HUDEP-2 (cell line): Measurements from ENCODE around the gene MTRF1L.
"Not testable (repeated sequence)": the region's sequence is repeated elsewhere in the genome, so short reads cannot be mapped to it uniquely, and the experiment has no call there.

ENCODE experiments used
- DNase-seq, 76 experiments: peaks; one replicate each; lab custom pipeline; 2025; ENCODE audit not compliant: unreplicated experiment in 76 of 76; lab: John Stamatoyannopoulos, UW

MTRF1L gene

DNA sequence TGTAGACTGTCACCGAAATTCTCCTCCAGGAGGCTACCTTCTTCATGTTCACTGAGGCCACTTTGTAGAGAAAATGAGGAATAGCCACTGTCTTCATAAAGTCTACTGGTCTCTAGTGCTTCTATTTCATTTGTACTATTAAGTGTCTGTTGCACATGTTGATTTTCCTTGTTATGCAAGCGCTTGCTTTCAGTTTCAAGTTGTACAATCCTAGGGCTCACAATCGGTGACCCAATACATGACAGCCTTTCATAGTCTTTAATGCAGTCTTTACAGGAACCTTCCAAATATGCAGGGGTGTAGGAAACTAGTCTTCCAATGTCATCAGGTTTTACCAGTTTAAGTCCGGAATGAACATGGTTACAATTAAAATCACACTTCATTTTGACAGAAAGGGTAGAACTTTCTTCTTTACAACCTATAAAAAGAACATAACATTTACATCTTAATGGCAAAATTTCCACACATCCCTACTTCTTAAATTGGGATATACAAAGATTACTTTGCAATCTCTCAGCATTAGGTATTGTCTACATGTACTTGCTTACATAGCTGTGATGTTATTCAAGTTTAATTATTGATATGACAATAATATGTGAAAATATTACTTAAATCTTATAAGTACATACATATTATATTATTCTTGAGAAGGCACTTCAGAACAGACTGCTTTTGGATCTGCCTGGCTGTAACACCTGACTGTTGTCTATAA lies 27.1 kb downstream of the MTRF1L start:
- no peak for DNase-seq

DNA sequence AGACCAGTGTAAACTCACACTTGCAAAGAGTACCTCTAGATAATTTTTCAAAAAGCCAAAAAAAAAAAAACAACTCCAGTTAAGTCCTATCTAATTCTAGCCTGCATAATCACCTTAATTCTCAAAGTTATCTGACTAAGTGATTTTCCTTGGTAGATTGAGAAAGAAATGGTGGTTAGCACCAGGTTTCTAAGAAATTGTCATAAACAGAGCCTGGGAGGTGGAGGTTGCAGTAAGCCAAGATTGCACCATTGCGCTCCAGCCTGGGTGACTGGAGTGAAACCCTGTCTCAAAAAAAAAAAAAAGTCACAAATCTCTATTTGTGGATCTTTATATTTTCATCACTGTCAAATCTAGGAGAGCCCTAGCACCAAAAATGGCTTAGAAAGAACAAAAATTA lies 28.6 kb downstream of the MTRF1L start:
- DNase-seq: no peak

DNA sequence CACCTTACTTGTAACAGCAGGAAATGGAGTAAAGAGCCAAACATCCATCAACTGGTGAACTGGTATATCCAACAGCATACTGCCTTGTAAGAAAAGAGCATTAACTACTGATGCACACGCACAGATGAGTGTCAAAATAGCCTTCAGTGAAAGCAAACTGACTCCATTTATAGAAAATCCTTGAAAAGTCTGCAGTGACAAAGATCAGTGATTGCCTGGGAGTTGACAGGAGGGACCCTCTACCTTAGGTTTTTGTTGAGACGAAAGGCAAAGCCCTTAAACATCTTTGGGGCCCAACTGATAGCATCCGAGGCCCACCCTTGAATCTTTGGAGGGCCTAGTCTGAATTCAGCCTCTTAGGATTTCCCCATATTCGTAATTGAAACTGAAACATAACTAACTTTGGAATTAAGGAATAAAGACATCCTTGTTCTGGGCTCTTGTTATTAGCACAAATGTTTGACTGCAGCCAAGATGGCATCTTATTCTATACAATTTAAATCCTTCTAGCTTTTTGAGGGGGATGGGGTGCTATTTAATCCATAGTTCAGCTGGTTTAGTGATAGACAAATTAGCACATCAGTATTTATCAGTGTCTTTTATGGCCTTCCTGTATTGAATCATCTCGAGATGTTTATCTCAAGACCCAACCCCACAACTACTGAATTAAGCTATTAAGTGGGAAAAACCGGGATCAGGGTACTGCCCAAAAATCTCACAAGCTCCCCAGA lies 32.7 kb downstream of the MTRF1L start:
- no peak for DNase-seq

DNA sequence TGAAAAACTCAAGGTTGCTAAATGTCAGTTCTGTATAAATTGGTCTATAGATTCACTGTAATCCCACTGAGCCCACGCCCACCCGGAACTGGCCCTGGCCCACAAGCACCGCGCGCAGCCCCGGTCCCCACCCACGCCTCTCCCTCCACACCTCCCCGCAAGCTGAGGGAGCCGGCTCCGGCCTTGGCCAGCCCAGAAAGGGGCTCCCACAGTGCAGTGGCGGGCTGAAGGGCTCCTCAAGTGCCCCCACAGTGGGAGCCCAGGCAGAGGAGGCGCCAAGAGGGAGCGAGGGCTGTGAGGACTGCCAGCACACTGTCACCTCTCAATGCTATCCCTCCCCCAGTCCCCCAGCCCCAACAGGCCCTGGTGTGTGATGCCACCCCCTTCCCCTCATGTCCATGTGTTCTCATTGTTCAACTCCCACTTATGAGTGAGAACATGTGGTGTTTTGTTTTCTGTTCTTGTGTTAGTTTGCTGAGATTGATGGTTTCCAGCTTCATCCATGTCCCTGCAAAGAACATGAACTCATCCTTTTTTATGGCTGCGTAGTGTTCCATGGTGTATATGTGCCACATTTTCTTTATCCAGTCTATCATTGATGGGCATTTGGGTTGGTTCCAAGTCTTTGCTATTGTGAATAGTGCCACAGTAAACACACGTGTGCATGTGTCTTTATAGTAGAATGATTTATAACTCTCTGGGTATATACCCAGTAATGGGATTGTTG lies 36.2 kb downstream of the MTRF1L start:
- DNase-seq: not testable (repeated sequence)

DNA sequence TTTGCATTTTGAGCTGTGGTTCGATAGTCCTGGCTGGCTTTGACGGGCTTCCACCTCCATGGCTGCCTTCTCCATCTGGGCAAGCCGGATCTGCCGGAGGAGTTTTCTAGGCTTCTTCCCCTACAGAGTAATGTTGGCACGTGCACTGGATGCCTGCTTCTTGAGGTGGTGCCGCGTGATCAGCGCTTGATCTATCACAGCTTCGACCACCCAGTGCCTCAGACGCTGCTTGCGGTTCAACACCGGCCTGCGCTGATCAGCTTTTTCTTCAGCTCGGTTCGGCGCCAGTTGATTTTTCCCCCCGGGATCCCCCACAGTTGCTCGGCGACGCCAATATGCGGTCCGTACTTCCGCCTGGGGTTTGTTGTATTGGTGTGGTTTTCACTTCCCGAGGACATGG lies 43.2 kb downstream of the MTRF1L start:
- DNase-seq: no peak

- no peak for DNase-seq
These were observed 44.7 kb downstream of the MTRF1L start for GRCh38 chr6:152957796-152958195.

- peak in 2 of 76 experiments; percentile 10 to 32 for DNase-seq
These were observed 48.1 kb downstream of the MTRF1L start for GRCh38 chr6:152954443-152954842.

GRCh38 chr6:152952866-152953509 lies 49.5 kb downstream of the MTRF1L start:
- DNase-seq: peak in 7 of 76 experiments; percentile 7 to 33 (median 19)

DNA sequence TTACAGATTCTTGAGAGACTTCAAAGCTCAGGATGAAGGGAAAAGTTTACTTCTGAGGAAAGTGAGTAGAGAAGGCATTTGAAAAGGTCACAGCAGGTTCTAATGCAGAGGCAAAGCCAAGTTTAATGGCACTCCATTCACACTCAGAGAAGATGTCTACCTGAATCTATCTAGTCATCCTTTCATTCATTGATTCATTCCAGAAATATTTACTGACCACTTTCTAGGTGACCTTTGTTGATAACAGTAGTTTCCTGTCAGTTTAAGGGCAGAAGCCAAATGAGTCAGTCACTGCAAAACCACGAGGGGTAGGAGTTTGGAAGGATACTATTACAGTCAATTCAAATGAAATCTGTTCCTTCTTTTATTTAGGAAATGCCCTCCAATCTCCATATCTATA lies 50.5 kb downstream of the MTRF1L start:
- no peak for DNase-seq

DNA sequence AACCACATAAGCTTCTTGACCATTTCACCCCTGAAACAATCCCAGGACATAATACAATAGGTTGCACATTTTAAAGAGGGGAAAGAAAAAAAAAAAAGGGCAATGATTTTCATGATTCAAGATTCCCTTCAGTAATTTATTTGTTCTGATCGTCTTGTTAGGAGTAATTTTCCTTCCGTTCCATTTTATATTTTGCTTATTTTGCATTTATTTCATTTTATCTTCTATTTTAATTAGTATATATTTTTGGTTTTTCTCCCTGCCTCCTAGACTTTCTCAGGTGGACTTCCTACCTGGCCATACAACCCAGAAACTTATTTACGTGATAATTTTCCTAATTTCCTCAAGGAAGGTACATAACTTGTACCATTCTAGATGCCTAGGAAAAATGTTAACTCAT lies 52.3 kb downstream of the MTRF1L start:
- no peak for DNase-seq

GRCh38 chr6:152948150-152948768 lies 54.2 kb downstream of the MTRF1L start:
- peak in 21 of 76 experiments; percentile 10 to 59 (median 30) for DNase-seq

GRCh38 chr6:152946995-152947394 lies 55.5 kb downstream of the MTRF1L start:
- DNase-seq: no peak

DNA sequence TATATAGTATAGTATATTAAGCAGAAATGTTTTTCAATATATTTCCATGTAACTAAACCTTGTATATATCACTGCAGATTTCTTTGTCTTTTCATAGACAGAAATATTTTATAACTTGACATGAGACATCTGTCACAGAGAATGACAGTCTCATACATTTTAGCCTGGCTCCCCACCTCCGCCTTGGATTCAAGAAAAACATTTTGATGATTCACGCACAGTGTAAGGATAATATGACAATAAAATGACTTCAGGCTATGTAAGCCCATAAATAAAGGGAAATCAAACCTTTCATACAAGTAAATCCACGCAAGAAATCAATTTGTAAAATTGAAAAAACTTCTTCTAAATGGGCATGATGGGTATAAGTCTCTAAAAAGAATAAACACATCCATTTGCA lies 56.0 kb downstream of the MTRF1L start:
- no peak for DNase-seq

GRCh38 chr6:152943260-152943897 lies 59.1 kb downstream of the MTRF1L start:
- no peak for DNase-seq

DNA sequence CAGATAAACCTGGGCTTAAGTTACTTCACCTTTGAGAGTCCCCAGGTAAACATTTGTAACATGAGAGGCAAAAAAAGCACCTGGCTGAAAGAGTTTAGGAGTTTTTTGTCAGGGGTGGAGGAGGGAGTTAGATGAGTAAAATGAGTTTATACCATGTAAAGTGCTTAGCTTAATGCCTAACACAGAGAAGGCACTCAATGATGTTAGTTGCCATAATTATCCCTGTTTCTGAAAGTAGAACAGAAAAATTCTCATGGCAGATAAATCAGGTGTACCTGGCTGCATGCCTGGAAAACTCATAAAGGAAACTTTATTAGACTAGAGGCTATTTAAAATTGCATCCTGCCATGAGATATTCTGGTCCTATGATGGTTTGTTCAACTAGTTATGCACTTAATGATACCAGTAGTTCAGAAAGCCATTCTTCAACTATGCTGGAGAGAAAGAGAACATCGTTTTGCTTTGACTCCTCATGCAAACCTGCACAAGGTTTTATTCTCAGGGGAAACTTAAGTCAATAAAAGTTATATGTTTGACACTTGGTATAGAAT lies 60.1 kb downstream of the MTRF1L start:
- no peak for DNase-seq

GRCh38 chr6:152941746-152942145 lies 60.8 kb downstream of the MTRF1L start:
- DNase-seq: no peak
